ENCODE measurements around the gene FZR1.
A peak's percentile ranks its signal among the peaks of the same experiment; 100 is the strongest.

FZR1 gene

GRCh38 chr19:3531716-3532115, 25.6 kb downstream of the FZR1 start:
- no peak for DNase-seq (ENCODE audit: low spot score)

DNA sequence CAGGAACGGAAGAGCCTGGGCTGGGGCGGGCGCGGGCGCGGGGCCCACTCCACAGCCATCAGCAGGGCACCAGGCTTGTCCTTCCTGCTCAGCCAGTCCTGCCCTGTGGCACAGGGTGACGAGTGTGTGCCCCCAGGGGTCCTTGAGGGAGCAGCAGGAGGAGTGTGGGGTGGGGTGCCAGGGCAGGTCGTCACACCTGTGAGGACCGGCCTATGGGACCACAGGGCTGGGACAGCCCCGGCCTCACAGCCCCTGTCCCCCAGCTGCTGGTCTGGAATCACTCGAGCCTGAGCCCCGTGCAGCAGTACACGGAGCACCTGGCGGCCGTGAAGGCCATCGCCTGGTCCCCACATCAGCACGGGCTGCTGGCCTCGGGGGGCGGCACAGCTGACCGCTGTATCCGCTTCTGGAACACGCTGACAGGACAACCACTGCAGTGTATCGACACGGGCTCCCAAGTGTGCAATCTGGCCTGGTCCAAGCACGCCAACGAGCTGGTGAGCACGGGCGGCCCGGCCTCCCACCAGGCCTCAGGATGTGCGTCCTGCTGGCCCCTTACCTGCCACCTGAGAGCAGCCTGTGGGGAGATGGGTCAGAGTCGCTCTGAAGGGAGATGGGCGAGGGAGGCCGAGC, 26.2 kb downstream of the FZR1 start:
- DNase-seq (ENCODE audit: low spot score): no peak

- DNase-seq (ENCODE audit: low spot score): no peak
These were observed 26.9 kb downstream of the FZR1 start for GRCh38 chr19:3533033-3533432.

GRCh38 chr19:3533563-3534216, 27.6 kb downstream of the FZR1 start:
- DNase-seq (ENCODE audit: low spot score): no peak

DNA sequence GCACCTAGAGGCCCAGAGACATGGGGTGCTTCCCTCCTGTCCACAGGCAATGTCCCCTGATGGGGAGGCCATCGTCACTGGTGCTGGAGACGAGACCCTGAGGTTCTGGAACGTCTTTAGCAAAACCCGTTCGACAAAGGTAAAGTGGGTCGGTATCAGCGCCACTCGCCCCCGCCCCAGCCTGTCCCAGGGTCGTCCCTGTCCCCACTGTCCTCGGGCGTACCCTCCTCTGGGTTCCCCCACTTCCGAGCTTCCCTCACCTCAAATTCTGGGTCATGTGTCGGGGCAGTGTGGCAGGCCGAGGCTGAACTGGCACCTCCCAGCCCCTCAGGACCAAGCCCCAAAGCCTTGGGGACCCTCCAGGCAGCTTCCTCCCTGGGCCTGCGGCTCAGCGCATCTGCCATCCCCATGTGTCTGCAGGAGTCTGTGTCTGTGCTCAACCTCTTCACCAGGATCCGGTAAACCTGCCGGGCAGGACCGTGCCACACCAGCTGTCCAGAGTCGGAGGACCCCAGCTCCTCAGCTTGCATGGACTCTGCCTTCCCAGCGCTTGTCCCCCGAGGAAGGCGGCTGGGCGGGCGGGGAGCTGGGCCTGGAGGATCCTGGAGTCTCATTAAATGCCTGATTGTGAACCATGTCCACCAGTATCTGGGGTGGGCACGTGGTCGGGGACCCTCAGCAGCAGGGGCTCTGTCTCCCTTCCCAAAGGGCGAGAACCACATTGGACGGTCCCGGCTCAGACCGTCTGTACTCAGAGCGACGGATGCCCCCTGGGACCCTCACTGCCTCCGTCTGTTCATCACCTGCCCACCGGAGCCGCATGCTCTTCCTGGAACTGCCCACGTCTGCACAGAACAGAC, 28.5 kb downstream of the FZR1 start:
- DNase-seq (ENCODE audit: low spot score): no peak

GRCh38 chr19:3535235-3535535, 29.1 kb downstream of the FZR1 start:
- DNase-seq (ENCODE audit: low spot score): no peak

DNA sequence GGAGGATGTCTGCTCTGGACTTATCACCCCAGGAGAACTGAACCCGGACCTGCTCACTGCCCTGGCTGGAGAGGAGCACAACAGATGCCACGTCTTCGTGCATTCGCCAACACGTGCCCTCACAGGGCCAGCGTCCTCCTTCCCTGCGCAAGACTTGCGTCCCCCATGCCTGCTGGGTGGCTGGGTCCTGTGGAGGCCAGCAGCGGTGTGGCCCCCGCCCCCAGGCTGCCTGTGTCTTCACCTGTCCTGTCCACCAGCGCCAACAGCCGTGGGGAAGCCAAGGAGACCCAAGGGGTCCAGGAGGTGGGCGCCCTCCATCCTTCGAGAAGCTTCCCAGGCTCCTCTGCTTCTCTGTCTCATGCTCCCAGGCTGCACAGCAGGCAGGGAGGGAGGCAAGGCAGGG, 29.5 kb downstream of the FZR1 start:
- DNase-seq (ENCODE audit: low spot score): no peak

DNA sequence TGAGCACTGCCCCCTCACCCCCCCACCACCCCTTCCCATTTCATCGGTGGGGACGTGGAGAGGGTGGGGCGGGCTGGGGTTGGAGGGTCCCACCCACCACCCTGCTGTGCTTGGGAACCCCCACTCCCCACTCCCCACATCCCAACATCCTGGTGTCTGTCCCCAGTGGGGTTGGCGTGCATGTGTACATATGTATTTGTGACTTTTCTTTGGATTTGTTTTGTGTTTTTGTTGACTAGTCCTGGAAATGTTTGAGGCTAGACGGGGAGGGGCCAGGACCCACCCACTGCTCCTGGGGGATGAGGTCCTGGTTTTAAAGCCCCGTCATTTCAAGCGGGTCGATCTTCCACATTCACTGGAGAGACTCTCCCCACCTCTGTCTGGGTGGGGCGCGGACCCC, 29.9 kb downstream of the FZR1 start:
- DNase-seq (ENCODE audit: low spot score): no peak

- DNase-seq (ENCODE audit: low spot score): no peak
These were observed 30.5 kb downstream of the FZR1 start for GRCh38 chr19:3536429-3537100.

- no peak for DNase-seq (ENCODE audit: low spot score)
These were observed 31.0 kb downstream of the FZR1 start for GRCh38 chr19:3537101-3537437.

GRCh38 chr19:3537438-3538240, 31.5 kb downstream of the FZR1 start:
- DNase-seq (ENCODE audit: low spot score): no peak

- no peak for DNase-seq (ENCODE audit: low spot score)
These were observed 32.3 kb downstream of the FZR1 start for GRCh38 chr19:3538258-3538929.

GRCh38 chr19:3538965-3539755, 33.0 kb downstream of the FZR1 start, which contains the start of gene TEKTIP1:
Gene TEKTIP1, plus strand, starts transcription at chr19:3539174. Its CDS starts 4 bp downstream, at chr19:3539178.
- DNase-seq (ENCODE audit: low spot score): no peak

DNA sequence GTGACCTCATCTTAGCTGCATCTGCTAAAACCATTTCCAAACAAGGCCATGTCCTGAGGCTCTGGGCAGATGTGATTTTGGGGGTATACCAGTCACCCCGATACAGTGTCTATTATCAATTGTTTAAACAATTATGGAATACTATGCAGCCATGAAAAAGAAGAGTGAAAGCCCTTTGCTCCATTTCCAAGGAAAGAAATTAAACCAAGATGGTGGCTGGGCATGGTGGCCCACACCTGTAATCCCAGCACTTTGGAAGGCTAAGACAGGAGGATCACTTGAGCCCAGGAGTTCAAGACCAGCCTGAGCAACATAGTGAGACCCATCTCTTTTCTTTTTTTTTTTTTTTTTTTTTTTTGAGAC, 33.6 kb downstream of the FZR1 start:
- no peak for DNase-seq (ENCODE audit: low spot score)

- no peak for DNase-seq (ENCODE audit: low spot score)
These were observed 37.3 kb downstream of the FZR1 start for GRCh38 chr19:3543150-3544057.

DNA sequence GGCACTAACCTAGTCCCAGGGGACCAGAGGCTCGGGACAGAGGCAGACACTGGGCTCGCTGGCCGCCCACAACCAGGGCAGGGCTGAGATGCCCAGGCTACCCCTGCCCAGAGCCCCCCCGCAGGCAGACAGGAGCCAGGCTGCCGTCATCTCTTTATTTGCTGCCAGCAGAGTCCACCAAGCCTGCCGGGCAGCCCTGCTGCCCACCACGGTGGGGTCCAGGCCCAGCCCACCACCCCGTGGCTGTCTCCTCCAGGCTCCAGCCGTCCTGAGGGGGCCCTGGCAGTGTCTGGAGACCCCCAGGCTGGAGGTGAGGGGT, 37.9 kb downstream of the FZR1 start:
- DNase-seq (ENCODE audit: low spot score): no peak

DNA sequence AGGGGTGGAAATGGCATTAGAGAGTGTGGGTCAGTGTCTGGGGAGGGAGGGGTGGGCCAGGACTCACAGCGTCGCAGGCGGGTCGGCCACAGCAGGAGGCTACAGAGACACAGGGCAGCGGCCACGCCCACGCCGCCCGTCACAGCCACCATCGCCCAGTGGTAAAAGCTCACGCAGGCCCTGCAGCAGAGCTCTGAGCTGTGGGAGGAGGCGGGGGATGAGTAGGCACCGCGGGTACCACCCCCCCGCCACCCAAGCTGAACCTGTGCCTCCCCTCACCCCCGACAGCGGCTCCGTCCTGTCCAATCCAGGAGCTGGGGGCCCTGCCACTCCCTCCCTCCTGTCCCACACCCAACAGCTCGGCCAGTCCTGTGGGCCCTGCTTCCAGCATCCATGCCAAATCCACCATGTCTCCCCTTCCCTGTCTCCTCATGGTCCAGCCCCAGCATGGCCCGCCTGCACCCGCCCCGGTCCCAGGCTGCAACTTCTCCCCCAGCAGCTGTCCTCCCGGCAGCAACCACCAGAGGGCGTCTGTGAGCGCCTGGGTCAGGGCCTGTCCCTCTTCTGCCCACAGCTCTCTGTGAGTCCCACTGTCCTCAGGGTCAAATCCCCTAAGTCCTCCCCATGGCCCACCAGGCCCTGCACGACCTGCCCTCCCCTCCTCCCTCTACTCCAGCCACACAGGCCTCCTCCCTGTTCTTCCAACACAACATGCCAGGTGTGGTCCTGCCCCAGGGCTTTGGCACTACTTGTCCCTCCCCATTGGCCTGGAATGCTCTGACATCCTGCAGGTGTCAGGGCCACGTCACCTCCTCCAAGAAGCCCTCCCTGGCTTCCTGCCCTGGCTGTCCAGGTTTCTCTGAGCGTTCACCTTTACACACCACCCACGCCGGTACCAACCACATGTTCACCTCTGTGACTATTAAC, 38.9 kb downstream of the FZR1 start:
- peak; percentile 77 for DNase-seq (ENCODE audit: low spot score)

GRCh38 chr19:3545669-3546034, 39.5 kb downstream of the FZR1 start:
- DNase-seq (ENCODE audit: low spot score): no peak

DNA sequence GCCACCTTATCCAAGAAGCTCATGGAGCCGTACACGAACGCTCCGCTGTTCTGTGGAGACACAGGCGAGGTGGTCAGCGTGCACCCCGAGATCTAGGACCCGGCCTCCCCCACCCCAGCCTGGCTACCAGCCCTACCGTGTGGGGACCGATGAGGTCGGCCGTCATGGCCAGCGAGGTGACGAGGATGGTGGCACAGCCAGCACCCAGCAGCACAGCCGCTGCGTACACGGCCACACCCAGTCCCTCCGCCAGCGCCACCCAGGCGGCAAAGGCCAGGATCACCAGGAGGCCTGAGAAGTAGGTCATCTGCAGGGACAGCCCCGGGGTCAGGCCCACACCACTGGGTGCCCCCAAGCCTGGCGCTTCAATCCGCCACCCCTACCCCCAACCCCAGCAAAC, 40.0 kb downstream of the FZR1 start:
- no peak for DNase-seq (ENCODE audit: low spot score)
